Stimulated activated naive CD4-positive, alpha-beta T cell treated with Interleukin-2 at 50 U/mL for 16 hours (primary cell): Measurements from ENCODE around the gene HLCS.

Experiments used
- DNase-seq: peaks from one replicate; lab custom pipeline; 2025; lab: John Stamatoyannopoulos, UW

HLCS gene

GRCh38 chr21:36985751-36986594 is 19.5 kb upstream of the HLCS start:
- DNase-seq = no peak

- DNase-seq = no peak
These were observed 15.7 kb upstream of the HLCS start for GRCh38 chr21:36981977-36982700.

DNA sequence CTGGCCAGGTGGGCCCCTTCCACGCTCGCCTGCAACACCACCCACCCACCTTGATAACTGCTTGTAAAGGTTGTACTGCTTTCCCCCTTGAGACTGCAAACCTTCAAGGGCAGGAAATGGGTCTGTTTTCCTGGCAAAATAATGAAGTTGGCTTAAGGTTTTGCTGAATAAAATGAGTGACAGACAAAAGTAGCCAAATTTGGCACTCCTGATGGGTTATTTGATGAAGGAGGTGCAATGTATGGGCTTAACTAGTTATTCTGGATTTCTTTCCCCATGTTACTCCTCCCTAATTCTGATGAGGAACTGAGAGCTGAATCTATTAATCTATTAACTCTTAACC is 14.6 kb upstream of the HLCS start:
- DNase-seq = no peak

GRCh38 chr21:36980280-36981048 is 14.0 kb upstream of the HLCS start:
- no peak for DNase-seq

DNA sequence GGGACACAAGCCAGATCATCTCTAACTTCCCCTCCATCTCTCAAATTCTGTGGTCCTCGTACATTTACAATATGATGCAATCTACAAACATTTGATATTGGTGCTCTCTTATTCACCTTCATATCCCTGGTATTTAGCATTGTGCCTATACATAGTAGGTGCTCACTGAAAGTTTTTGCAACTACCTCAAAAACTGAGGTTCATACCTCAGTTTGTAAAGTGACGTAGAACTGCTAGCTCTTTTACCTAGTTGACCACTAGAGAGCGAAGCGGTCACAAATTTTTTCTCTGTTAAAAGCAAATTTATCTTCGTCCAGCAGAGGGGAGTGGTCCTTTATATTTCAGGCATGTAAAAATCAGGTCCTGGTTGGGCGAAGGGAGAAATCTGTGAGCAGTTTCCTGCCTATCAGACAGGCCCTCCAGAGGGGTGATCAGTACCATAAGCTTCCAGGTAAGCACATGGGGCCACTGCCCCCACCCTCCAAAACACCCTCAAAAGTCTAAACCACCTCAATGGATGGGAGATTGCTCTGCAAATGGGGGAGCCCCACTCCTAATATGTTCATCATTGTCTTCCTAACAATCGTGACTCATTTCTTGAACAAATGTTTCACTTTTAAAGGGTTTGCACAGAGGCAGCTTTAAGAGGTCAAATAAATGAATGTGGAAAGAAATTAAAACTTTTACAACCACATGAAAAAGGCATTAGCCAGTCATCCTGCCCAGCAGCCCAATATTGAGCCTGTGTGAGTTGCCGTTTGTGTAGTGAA is 10.6 kb upstream of the HLCS start:
- no peak for DNase-seq

DNA sequence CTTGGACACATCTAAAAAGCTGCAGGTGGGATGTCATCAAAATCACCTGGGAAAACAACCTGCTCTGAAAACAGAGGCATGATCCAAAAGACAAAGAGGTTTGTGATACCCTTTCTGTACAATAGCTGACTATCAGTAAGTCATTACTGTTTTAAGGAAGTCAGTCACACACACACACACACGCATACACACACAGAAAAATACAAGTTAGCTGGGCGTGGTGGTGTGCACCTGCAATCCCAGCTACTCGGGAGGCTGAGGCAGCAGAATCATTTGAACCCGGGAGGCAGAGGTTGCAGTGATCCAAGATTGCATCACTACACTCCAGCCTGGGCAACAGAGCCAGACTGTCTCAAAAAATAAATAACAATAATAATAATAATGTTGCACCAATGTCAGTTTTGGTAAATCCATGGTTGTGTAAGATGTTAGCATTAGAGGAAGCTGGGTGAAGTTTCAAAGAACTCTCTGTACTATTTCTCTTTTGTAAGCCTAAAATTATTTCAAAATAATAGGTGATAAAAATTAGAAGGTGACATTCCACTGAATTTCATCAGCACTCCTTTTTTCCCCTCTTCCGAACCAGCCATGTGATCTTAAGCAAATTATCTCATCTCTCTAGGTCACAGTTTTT is 9.9 kb upstream of the HLCS start:
- DNase-seq = no peak

DNA sequence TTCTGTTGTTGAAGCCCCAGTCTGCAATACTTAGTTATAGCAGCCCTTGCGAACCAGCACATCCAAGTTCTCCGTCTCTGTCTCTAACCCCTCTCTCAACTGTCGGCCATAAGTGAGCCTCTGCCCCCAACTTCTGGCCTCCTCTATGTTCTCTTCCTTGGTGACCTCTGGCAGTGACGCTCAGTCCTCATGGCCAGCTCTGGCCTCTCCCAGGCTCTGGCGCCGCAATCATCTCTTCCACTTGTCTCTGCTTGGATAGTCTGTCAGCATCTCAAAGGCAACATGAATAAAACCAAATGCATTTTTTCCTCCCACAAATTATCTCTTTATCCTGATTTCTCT is 8.4 kb upstream of the HLCS start:
- no peak for DNase-seq

DNA sequence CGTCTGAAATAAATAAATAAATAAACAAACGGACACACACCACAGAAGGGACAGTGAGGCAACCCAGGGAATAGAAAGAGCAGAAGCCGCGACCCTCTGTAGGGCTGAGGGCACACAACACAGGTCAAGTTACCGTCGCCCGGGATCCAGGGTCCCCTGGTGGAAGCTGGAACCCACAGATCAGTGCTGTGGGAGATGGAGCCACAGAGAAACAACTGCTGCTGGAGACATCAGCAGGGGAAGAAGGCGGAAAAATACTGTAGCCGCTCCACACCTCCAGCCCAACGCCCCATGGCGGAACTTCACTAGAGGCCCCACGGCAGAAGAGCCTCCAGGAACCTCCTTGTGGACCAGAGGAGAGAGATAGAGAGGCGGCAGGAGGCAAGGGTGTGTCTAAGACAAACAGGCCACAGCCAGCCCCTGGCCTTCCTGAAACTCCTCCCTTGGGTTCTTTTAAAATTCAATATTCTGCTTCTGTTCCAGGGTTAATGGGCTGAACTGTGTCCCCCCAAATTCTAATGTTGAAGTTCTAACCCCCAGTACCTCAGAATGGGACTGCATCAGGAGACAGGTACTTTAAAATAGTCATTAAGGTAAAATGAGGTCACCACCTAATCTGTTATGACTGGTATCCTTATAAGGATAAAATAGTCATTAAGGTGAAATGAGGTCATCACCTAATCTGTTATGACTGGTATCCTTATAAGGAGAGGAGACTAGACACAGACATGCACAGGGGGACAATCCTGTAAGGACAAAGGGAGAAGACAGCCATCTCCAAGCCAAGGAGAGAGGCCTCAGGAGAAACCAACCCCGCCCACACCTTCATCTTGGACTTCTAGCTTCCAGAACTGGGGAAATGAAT is 7.7 kb upstream of the HLCS start:
- no peak for DNase-seq

- no peak for DNase-seq
These were observed 2.5 kb upstream of the HLCS start for GRCh38 chr21:36968976-36969375.

- DNase-seq = no peak
These were observed 1.9 kb upstream of the HLCS start for GRCh38 chr21:36968414-36968813.

DNA sequence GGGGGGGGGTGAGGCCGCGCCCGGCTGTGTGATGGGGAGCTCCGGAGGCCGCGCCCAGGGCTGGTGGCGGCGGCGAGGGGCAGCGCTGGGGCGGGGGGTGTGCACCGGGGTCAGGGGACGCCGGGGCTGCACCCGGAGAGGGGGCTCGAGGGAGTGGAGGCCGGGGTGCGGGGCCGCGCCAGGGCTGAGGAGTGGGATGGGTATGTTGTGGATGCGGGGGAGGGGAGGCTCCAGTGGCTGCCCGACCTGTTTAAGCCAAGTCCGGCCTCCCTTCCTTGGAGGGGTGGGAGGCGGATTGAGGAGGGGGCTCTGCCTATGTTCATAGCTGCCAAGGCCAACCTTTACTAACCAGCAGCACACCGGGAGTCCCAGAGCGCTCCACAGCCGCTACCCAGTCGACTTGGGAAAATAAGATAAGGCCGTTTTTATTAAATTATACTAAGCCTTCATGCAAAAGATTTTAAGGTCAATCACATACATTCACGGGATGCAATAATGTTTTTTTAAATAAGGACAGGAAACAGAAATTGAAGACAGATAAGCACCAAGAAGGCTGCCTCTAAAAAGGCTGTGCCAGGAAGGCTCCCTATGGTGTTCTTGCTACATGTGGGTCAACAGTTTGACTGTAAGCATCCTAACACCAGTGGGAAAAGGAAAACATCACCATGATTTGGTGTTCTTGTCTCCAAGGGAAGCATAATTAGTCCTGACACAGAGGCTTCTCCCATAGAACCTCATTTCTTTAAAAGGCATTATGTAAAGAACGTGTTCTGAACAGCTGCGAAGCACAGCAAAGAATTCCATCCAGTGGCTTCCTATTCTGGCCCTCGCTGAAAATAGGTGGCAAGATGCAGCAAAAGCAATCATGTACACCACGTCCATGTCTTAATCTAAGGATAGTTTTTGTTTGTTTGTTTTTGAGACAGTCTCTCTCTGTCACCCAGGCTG is 626 bp upstream of the HLCS start:
- DNase-seq = no peak

- no peak for DNase-seq
These were observed 776 bp downstream of the HLCS start for GRCh38 chr21:36965720-36966065.

DNA sequence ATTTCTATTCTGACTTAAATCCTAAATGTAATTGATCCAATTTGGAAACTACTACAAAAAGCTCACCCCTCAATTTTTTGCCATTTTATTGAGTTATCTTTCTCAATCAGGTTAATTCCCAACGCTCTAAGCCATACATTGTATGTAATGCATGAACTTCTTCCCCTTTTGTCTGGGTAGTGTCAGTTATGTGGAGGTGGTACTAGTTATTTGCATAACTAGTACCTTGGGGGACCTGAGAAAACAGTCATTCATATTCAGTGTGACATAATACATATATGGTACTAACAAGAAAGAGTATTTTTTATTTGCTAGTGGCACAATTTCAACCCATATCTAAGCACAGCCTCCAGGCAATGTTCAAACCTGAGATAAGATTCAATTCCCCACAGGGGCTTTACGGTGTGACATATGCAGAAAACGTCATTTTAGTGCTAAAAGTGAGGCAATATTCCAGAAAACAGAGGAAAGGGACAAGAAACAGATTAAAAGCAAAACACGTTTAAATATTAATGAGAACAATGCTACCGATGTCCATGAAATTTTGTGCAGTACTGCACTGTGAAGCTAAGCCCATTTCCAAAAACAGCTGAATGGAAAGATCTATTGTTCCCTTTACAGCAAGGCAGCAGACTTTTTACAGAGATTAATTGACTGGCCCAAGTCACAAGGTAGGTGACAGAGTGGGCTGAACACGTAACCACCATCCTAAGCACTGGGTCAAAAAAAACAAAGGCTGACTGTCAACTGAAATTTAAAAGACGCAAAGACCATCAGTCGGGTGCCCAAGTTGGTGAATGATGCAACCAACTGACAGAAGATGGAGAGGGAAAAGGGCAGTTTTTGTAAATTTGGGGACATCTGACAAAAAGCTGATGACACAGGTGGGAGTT is 1.4 kb downstream of the HLCS start:
- DNase-seq = no peak

GRCh38 chr21:36964398-36964797 is 2.1 kb downstream of the HLCS start:
- DNase-seq = no peak

- DNase-seq = no peak
These were observed 4.2 kb downstream of the HLCS start for GRCh38 chr21:36962098-36962780.

GRCh38 chr21:36960676-36961284 is 5.7 kb downstream of the HLCS start:
- no peak for DNase-seq

DNA sequence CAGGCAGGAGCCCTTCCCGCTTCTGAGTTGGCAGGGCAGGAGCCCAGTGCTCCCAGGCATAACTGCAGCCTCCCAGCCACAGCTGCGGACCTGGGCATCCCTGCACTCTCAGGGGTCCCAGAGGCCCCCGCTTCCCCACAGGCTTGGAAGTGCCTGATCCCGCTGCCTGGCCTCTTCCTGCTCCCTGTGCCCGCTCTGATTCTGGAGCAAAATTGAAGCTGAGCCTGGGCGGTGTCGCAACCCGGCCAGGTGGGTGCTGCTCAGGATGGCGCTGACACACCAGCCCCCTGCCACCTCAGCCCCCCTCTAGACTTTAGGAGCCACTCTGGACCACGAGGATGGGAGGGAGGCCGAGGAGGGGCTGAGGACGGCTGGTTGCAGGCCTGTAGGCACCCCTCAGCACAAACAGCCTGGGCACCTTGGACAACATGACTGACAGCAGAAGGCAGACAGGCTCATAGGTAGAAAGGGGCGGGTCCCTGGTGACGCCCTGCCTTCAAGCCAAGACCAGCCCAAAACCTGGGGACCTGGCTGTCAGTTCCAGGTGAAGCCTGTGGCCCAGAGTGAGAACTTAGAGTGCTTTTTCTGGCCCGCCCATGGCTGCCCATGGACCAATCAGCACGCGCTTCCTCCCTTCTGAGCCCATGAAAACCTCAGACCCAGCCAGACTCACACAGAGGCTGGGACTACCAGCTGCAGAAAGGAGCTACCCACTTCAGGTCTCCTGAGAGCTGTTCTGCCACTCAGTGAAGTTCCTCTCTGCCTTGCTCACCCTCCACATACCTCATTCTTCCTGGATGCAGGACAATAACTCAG is 7.2 kb downstream of the HLCS start:
- no peak for DNase-seq
